NCI-H2107 treated with DMSO at 0.1 percent for 48 hours (cell line): ENCODE data around the gene ZNF792.
"Not testable (repeated sequence)": the region's sequence is repeated elsewhere in the genome, so short reads cannot be mapped to it uniquely, and the experiment has no call there.

Experiments
- DNase-seq: peaks from one replicate; lab custom pipeline; 2025; ENCODE audit not compliant: unreplicated experiment; lab: John Stamatoyannopoulos, UW

The ZNF792 gene

GRCh38 chr19:34972163-34972705 lies 8.2 kb upstream of the ZNF792 start:
- DNase-seq = no peak

- not testable (repeated sequence) for DNase-seq
These were observed 6.3 kb upstream of the ZNF792 start for GRCh38 chr19:34970185-34970780.

GRCh38 chr19:34969721-34970120 lies 5.7 kb upstream of the ZNF792 start:
- DNase-seq = no peak

GRCh38 chr19:34967551-34967950 lies 3.5 kb upstream of the ZNF792 start:
- DNase-seq = no peak

- DNase-seq = not testable (repeated sequence)
These were observed 1.5 kb upstream of the ZNF792 start for GRCh38 chr19:34965505-34965904.

GRCh38 chr19:34964598-34964997 lies 569 bp upstream of the ZNF792 start:
- no peak for DNase-seq

- DNase-seq = no peak
These were observed 1.1 kb downstream of the ZNF792 start for GRCh38 chr19:34962687-34963572.

GRCh38 chr19:34961775-34962686 lies 2.0 kb downstream of the ZNF792 start:
- no peak for DNase-seq

- no peak for DNase-seq
These were observed 2.9 kb downstream of the ZNF792 start for GRCh38 chr19:34960940-34961679.

- DNase-seq = no peak
These were observed 3.8 kb downstream of the ZNF792 start for GRCh38 chr19:34960103-34960805.

GRCh38 chr19:34959021-34959420 lies 5.0 kb downstream of the ZNF792 start:
- no peak for DNase-seq

GRCh38 chr19:34957830-34958751 lies 5.9 kb downstream of the ZNF792 start:
- DNase-seq = no peak

- DNase-seq = no peak
These were observed 10.9 kb downstream of the ZNF792 start for GRCh38 chr19:34953092-34953491.

GRCh38 chr19:34943861-34944573 lies 20.0 kb downstream of the ZNF792 start:
- DNase-seq = no peak

GRCh38 chr19:34938886-34939285 lies 25.1 kb downstream of the ZNF792 start:
- DNase-seq = no peak

GRCh38 chr19:34936184-34936583 lies 27.8 kb downstream of the ZNF792 start:
- no peak for DNase-seq

- DNase-seq = no peak
These were observed 31.5 kb downstream of the ZNF792 start for GRCh38 chr19:34932494-34932893.
